GM21576 (cell line): Measurements from ENCODE around the gene CRB2.
"Not testable (repeated sequence)": the region's sequence is repeated elsewhere in the genome, so short reads cannot be mapped to it uniquely, and the experiment has no call there.

Experiments
- ATAC-seq: cut with Tn5 transposase; IDR thresholded peaks from one replicate; pipeline ENCODE4 v1.9.1; 2021; ENCODE audit warnings: mild to moderate bottlenecking, moderate library complexity; ENCODE audit not compliant: unreplicated experiment

The CRB2 gene

DNA sequence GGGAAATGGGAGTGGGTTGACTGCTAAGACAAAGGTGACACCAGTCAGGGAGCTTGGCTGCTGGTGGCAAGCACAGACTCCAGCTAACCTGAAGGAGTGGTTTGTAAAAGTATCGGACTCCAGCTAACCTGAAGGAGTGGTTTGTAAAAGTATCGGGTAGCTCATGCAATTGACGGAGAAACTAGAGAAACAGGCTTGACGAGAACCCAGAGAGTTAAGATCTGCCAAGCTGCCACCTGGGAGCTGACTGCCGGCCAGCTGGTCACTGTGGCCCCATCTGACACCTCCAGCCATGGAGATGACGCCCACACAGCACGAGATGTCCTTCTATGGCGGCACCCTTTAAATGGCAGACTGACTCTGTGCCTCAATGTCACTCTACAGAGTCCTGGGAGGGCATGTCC lies 28.3 kb upstream of the CRB2 start:
- no peak for ATAC-seq

DNA sequence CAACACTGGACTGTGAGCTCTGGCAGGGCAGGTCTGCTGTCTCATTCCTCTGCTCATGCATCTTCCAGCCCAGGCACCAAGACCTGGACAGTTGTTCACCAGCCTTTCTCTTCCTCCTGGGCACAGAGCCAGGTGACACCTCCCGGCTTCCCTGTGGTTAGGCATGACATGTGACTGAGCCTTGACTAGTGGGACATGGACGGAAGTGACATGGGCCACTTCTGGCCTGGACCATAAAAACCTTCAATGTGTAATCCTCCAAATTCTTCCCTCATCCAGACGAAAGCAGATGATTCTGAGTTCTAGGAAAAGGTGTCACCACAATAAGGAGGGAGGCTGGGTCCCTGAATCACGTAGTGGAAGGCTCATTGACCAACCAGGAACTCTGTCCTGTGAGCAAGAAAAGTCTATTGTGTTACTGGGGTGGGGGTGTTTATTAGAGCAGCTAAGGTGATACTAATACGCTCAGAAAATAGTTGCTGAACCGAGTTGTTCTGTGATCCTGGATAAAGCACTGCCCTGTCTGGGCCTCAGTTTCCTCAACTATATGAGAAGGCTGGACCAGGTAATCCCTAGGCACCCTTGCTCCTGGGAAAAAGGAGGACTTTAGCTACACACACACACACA lies 26.6 kb upstream of the CRB2 start:
- ATAC-seq = no peak

- no peak for ATAC-seq
Observed at GRCh38 chr9:123331346-123332060, 24.5 kb upstream of the CRB2 start.

DNA sequence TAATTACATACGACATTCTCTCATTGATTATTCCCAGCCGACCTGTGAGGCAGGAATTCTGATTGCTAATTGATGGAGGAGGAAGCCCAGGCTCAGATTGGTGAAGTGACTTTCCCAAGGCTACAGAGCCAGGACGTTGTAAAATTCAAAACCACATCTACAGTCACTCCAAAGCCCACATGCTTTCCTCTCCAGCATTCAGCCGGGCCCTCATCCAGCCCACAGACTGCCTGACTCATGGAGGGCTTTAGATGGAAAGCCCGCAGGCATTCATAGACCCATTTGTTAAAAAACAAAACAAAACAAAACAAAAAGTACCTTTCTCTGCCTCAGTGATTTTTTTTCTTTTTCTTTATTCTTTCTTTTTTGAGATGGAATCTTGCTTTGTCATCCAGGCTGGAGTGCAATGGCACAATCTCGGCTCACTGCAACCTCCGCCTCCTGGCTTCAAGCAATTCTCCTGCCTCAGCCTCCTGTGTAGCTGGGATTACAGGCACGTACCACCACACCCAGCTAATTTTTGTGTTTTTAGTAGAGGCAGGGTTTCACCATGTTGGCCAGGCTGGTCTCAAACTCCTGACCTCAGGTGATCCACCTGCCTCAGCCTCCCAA lies 22.8 kb upstream of the CRB2 start:
- ATAC-seq = not testable (repeated sequence)

- no peak for ATAC-seq
Observed at GRCh38 chr9:123334639-123335038, 21.4 kb upstream of the CRB2 start.

DNA sequence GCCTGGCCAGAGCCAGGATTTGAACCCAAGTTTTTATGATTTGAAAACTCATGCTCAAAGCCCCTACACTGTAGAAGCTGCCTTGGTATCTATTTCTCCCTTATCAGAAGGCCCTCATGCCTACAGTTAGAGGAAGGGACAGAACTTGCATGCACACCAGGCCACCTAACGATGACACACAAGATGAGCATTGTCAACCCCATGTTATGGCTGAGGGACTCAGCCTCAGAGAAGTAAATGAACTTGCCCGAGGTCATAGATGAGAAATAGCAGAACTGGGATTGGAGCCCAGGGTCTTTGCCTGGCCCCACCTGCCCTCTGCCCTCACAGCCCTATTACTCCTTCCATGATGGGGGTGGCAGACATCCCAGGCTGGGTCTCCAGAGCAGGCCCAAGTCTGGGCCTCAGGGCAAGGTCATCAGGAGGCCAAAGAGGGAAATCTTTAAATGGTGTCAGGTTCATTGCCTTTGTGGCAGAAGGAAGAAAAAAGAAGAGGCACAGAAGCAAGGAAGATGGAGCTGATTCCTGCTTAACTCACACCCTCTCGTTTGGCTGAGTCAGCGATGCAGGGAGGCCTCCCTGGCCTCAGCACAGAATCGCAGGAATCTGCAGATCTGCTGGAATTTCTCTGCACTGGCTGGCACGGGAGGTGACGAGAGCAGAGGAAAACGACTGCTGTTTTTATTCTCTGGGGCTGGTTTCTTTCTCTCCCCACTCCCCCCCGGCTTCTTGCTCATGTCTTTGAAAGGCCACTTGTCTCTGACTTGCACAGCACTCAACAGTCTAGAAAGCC lies 20.6 kb upstream of the CRB2 start:
- ATAC-seq = no peak

DNA sequence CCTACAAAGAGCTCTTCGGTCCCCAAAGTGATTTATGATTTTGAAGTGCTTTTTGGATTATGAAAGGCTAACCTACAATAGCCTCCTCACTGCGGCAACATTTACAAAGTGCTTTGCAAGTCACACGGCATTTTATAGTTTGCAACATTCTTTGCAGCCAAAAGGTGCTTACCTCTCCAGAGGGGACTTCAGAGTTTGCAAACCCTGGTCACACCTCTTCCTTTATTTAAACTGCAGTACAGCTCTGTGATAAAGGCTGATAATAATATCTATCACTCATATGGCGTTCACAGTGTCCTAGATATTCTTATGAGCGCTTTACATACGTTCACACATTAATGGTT lies 20.0 kb upstream of the CRB2 start:
- no peak for ATAC-seq

- ATAC-seq = no peak
Observed at GRCh38 chr9:123336449-123336848, 19.5 kb upstream of the CRB2 start.

DNA sequence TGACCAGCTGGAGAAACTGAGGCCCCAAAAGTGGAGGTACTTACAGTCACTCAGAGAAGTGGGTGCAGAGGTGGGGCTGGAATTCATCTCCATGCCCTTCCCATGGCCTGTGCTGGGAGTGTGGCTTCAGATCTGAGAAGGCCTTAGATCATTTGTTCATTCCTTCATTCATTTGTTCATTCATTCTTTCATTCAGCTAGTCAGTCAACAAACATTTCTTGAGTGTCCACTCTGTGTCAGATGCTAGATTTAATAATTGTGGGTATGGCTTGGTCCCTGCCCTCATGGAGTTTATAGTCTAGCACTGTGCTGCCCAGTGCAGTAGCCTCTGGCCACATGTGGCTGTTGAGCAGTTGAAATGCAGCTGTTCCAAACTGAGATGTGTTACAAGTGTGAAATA lies 19.0 kb upstream of the CRB2 start:
- ATAC-seq = no peak

DNA sequence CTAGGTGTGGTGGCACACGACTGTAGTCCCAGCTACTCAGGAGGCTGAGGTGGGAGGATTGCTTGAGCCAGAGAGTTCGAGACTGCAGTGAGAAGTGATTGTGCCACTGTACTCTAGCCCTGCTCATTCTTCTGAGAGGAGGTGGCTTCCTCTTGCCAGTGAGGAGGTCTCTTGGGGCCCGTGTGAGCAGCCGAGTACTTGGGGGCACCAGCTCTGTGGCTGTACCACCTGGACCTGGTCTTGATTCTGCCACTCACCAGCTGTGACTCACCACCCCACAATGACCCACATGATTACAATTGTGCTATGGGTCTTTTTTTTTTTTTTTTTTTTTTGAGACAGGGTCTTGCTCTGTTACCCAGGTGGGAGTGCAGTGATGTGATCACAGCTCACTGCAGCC lies 18.0 kb upstream of the CRB2 start:
- no peak for ATAC-seq

DNA sequence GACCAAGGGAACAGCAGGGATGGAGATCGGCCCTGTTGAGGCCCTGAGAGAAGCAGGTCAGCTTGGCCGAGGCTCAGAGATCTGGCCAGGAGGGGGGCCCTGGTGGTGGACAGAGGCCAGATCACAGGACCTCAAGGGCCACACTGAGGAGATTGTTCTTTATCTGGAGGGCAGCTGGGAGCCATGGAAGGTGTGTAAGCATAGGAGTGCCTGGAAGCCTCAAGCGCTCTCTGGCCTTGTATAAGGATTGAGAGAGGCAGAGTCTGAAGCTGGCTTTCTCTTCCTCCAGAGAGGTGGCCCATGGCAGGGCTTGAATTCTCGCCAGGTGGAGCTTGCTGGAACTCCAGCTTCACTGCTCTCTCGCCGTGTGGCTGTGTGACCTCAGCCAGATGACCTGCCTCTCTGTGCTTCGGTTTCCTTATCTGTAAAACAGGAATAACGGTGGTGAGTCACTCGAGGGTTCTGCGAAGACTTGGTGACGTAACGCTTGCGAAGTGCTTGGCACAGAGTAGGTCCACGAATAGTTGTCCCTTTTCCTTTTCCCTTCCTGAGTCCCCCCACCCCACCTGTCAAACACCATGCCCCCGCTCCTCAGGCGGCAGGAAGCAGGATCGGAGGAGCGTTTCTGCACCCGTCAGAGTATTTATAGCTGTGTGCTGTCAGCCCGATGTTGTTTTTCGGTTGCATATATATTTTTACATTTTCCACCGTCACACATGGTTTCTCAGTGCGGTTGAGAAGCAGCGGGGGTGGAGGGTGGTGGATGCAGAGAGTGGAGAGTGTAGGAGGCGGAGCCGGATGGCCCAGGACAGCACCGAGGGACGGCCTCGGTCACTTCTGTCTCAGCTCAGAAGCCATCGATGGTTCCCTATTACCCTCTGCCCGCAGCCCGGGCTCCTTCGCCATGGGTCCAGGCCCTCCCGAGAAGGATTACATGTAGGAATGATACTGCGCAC lies 17.0 kb upstream of the CRB2 start:
- ATAC-seq = peak; percentile 66

- peak; percentile 39 for ATAC-seq
Observed at GRCh38 chr9:123339666-123340510, 16.1 kb upstream of the CRB2 start.

- no peak for ATAC-seq
Observed at GRCh38 chr9:123341816-123342215, 14.2 kb upstream of the CRB2 start.

DNA sequence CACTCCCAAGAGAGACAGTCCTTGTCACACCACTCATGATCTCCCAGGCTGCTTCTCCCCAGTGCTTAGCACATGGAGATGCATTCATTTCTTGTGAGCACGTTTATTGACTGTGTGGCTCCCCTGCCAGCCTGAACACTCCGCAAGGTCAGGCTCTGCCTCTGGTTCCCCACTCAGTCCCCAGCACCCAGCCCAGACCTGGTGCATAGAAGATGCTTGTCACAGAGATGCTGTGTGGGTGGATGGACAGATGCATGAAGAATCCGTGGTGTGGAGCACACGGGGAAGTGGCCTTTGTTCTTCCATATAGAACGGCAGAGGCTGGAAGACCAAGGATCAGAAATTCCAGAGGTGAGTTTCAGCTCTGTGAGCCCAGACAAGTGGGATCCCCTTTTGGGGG lies 13.8 kb upstream of the CRB2 start:
- ATAC-seq = no peak

- ATAC-seq = no peak
Observed at GRCh38 chr9:123343443-123344191, 12.4 kb upstream of the CRB2 start.

GRCh38 chr9:123344192-123344949 lies 11.6 kb upstream of the CRB2 start:
- no peak for ATAC-seq

DNA sequence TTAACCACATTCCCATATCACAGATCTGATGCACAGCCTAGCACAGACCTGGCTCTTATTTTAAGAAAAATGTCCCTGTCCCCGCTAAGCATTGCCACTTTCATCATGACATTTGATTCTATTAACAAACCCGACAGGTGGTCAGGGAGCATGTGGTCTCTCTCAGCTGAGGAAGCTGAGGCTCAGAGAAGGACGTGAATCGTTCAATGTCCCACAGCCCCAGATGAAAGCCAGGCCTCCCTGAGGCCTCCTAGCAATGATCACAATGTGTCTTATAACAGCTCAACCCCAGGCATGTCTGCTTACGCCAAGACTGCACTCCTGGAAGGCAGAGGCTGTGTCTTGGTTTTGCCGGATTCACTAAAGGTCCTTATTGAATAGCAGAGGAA lies 10.4 kb upstream of the CRB2 start:
- ATAC-seq = no peak

GRCh38 chr9:123346026-123346425 lies 10.0 kb upstream of the CRB2 start:
- ATAC-seq = no peak
